GM23338 (cell line): Measurements from ENCODE around the gene DYNLT4. TPM values are rescaled to one million over a fixed set of nuclear protein-coding genes. Genes with fewer than 3 reads are reported as not detected.

Experiments
- ATAC-seq: fragments of 200-7000 bp; cut with Tn5 transposase; 3 replicates; pipeline ENCODE4 v1.9.1; 2020
- DNase-seq: peaks from one replicate; pipeline ENCODE4 v3.0.0-alpha.2; 2015; ENCODE audit warnings: low spot score
- H2AFZ ChIP-seq: fragments of 200-600 bp; sonication (generic); 2 replicates; pipeline ENCODE4 v1.8.0; 2016; ENCODE audit warnings: antibody characterized with exemption, mild to moderate bottlenecking, moderate library complexity
- H3F3A ChIP-seq: fragments of 200-600 bp; sonication (generic); replicated peaks from 2 replicates; pipeline ENCODE4 v1.8.0; 2017; ENCODE audit warnings: antibody characterized with exemption, mixed run types, low read depth
- H3K27ac ChIP-seq: fragments of 200-600 bp; sonication (generic); 2 replicates; pipeline ENCODE4 v1.6.1; 2016; ENCODE audit warnings: low read depth
- H3K27me3 ChIP-seq: fragments of 200-600 bp; sonication (generic); 2 replicates; pipeline ENCODE4 v1.8.0; 2016; ENCODE audit warnings: mild to moderate bottlenecking, mixed run types, moderate library complexity; ENCODE audit not compliant: insufficient read depth
- H3K36me3 ChIP-seq: fragments of 200-600 bp; sonication (generic); 2 replicates; pipeline ENCODE4 v1.8.0; 2016; ENCODE audit warnings: mild to moderate bottlenecking; ENCODE audit not compliant: insufficient read depth
- H3K4me1 ChIP-seq: fragments of 200-600 bp; sonication (generic); 2 replicates; pipeline ENCODE4 v1.8.0; 2016; ENCODE audit warnings: mild to moderate bottlenecking, moderate library complexity; ENCODE audit not compliant: insufficient read depth
- H3K4me2 ChIP-seq: fragments of 200-600 bp; sonication (generic); 2 replicates; pipeline ENCODE4 v1.7.1; 2017; ENCODE audit warnings: mixed run types
- H3K4me3 ChIP-seq: fragments of 200-600 bp; sonication (generic); 2 replicates; pipeline ENCODE4 v1.6.1; 2016; ENCODE audit warnings: mixed run types
- H3K79me2 ChIP-seq: fragments of 200-600 bp; sonication (generic); replicated peaks from 2 replicates; pipeline ENCODE4 v1.8.0; 2017; ENCODE audit warnings: mild to moderate bottlenecking; ENCODE audit not compliant: insufficient read depth
- H3K9me2 ChIP-seq: fragments of 200-600 bp; sonication (generic); 2 replicates; pipeline ENCODE4 v1.8.0; 2017; ENCODE audit not compliant: insufficient read depth
- H4K20me1 ChIP-seq: fragments of 200-600 bp; sonication (generic); replicated peaks from 2 replicates; pipeline ENCODE4 v1.8.0; 2017; ENCODE audit warnings: mild to moderate bottlenecking; ENCODE audit not compliant: insufficient read depth
- H3K27ac Mint-ChIP-seq: 2 replicates; pipeline ENCODE4 v1.8.0; 2020; ENCODE audit warnings: inconsistent platforms, mild to moderate bottlenecking, moderate library complexity, mixed read lengths
- H3K27me3 Mint-ChIP-seq: 3 replicates; pipeline ENCODE4 v1.8.0; 2022; ENCODE audit warnings: low read depth, mild to moderate bottlenecking, moderate library complexity, mixed read lengths, inconsistent platforms; ENCODE audit not compliant: insufficient read depth, poor library complexity
- H3K36me3 Mint-ChIP-seq: 3 replicates; pipeline ENCODE4 v1.8.0; 2021; ENCODE audit warnings: low read depth, mild to moderate bottlenecking, inconsistent platforms, moderate library complexity, mixed read lengths
- H3K4me1 Mint-ChIP-seq: 3 replicates; pipeline ENCODE4 v1.8.0; 2020; ENCODE audit warnings: mild to moderate bottlenecking, inconsistent platforms, mixed read lengths
- H3K4me3 Mint-ChIP-seq: 3 replicates; pipeline ENCODE4 v1.8.0; 2021; ENCODE audit warnings: moderate library complexity, mild to moderate bottlenecking, inconsistent platforms, mixed read lengths
- H3K9me3 Mint-ChIP-seq: 3 replicates; pipeline ENCODE4 v1.8.0; 2020; ENCODE audit warnings: moderate library complexity, mild to moderate bottlenecking, inconsistent platforms, mixed read lengths
- CREB1 ChIP-seq: fragments of 250-450 bp; sonication (Bioruptor Pico); IDR thresholded peaks from 2 replicates; pipeline ENCODE4 v1.5.0; 2020; ENCODE audit warnings: low read depth, mild to moderate bottlenecking, moderate library complexity
- CTCF ChIP-seq, 2 experiments: fragments of 200-600 bp in 1 of 2; sonication (generic) in 1 of 2; conservative IDR thresholded peaks; 2 replicates each; pipeline versions ENCODE4 v1.5.1 to v1.6.1; 2016 to 2017; ENCODE audit warnings: antibody characterized with exemption in 2 of 2, low read depth in 2 of 2, mild to moderate bottlenecking in 2 of 2, moderate library complexity in 1 of 2
- ETS1 ChIP-seq: IDR thresholded peaks from 2 replicates; pipeline ENCODE4 v1.6.1; 2016; ENCODE audit warnings: antibody characterized with exemption
- EZH2 ChIP-seq: fragments of 200-600 bp; sonication (generic); IDR thresholded peaks from one replicate; pipeline ENCODE4 v1.8.0; 2017; ENCODE audit warnings: antibody characterized with exemption, mild to moderate bottlenecking, low read depth; ENCODE audit not compliant: unreplicated experiment
- JUNB ChIP-seq: IDR thresholded peaks from one replicate; pipeline ENCODE4 v1.6.1; 2016; ENCODE audit warnings: antibody characterized with exemption; ENCODE audit not compliant: unreplicated experiment
- POLR2AphosphoS5 ChIP-seq: IDR thresholded peaks from 2 replicates; pipeline ENCODE4 v1.6.1; 2016; ENCODE audit warnings: antibody characterized with exemption, low read depth
- STAT1 ChIP-seq: IDR thresholded peaks from one replicate; pipeline ENCODE4 v1.6.1; 2016; ENCODE audit warnings: antibody characterized with exemption; ENCODE audit not compliant: unreplicated experiment
- ZNF114 ChIP-seq: fragments of 250-450 bp; sonication (Bioruptor Pico); IDR thresholded peaks from 2 replicates; pipeline ENCODE4 v1.5.0; 2020; ENCODE audit warnings: mild to moderate bottlenecking, moderate library complexity
- ZNF331 ChIP-seq: fragments of 250-450 bp; sonication (Bioruptor Pico); IDR thresholded peaks from 2 replicates; pipeline ENCODE4 v1.5.0; 2020; ENCODE audit warnings: low read depth, mild to moderate bottlenecking, moderate library complexity
- polyA plus RNA-seq: library from polyadenylated mRNA; unstranded; fragments of >200 nt; fragmentation: Nextera tagmentation; extraction: Ambion mirVana; gene quantifications from 2 replicates; pipeline ENCODE4 v1.2.1, GENCODE V29; 2016
- total RNA-seq: library from RNA; depleted of rRNA; stranded (reverse); fragments of >200 nt; shearing (Covaris generic); gene quantifications from 2 replicates; pipeline ENCODE4 v1.2.3, GENCODE V29; 2014

The DYNLT4 gene
- total and polyA plus RNA-seq, 2 experiments from 2014 or later = 0.73 TPM; not detected in 1

GRCh38 chr1:44803062-44803311, 4.2 kb downstream of the DYNLT4 start:
- DNase-seq (no peak), ATAC-seq (no peak)
- Mint-ChIP-seq H3K27me3 (peaks cover 13% of the 10 kb centered on the region), H3K4me1 (peaks cover 25% of the 10 kb centered on the region), H3K9me3 (no peaks in the 10 kb centered on the region), H3K4me3 (no peak overlapping the region), H3K36me3 (peaks cover 41% of the 10 kb centered on the region), H3K27ac (no peak overlapping the region; the same call in 1 of the 2 replicates)
- peaks cover 22% of the 10 kb centered on the region for H3K4me1 ChIP-seq
- no peak overlapping the region for H3K27ac ChIP-seq
- H3K4me3 ChIP-seq = no peak overlapping the region
- H3K9me2 ChIP-seq = no peaks in the 10 kb centered on the region
- H3K27me3 ChIP-seq = no peaks in the 10 kb centered on the region
- H3F3A ChIP-seq = peaks cover 18% of the 10 kb centered on the region; the same call in 1 of the 2 replicates
- H3K36me3 ChIP-seq = no peaks in the 10 kb centered on the region; the same call in 1 of the 2 replicates
- H3K79me2 ChIP-seq = 0 out of 2 replicates have a peak, but pooled peaks cover 3% of the 10 kb centered on the region
- no peak for TF ChIP-seq JUNB
- H2AFZ ChIP-seq = no peak overlapping the region
- H4K20me1 ChIP-seq = no peaks in the 10 kb centered on the region
- H3K4me2 ChIP-seq = no peak overlapping the region

GRCh38 chr1:44802306-44803061, 4.7 kb downstream of the DYNLT4 start:
- ATAC-seq = no peak
- no peak overlapping the region for H3K4me3 Mint-ChIP-seq
- no peaks in the 10 kb centered on the region for H3K27me3 ChIP-seq
- H4K20me1 ChIP-seq = no peaks in the 10 kb centered on the region
- H3K4me3 ChIP-seq = no peak overlapping the region
- no peak overlapping the region for H3K4me2 ChIP-seq
- H3K79me2 ChIP-seq = 0 out of 2 replicates have a peak, but pooled peaks cover 3% of the 10 kb centered on the region
- DNase-seq = no peak
- peaks cover 41% of the 10 kb centered on the region for H3K36me3 Mint-ChIP-seq
- no peaks in the 10 kb centered on the region; the same call in 1 of the 2 replicates for H3K36me3 ChIP-seq
- no peak overlapping the region for H2AFZ ChIP-seq
- no peak overlapping the region for H3K27ac Mint-ChIP-seq
- H3K9me3 Mint-ChIP-seq = no peaks in the 10 kb centered on the region
- H3K27me3 Mint-ChIP-seq = peaks cover 11% of the 10 kb centered on the region
- no peaks in the 10 kb centered on the region for H3K9me2 ChIP-seq
- peaks cover 17% of the 10 kb centered on the region for H3K4me1 ChIP-seq
- no peak for TF ChIP-seq JUNB
- TF ChIP-seq EZH2 = no peak
- no peak for TF ChIP-seq CTCF (conservative IDR thresholded peaks at IDR 0.05; ENCODE audit: low read depth in 2 of 2)
- no peak for TF ChIP-seq STAT1
- TF ChIP-seq ZNF331 (CRISPR knock-in tag) = no peak
- TF ChIP-seq CREB1 (CRISPR knock-in tag) = no peak
- no peak for TF ChIP-seq ETS1
- TF ChIP-seq POLR2AphosphoS5 = no peak
- TF ChIP-seq ZNF114 (CRISPR knock-in tag) = no peak
- peaks cover 18% of the 10 kb centered on the region; the same call in 1 of the 2 replicates for H3F3A ChIP-seq
- H3K4me1 Mint-ChIP-seq = peaks cover 20% of the 10 kb centered on the region
- no peak overlapping the region for H3K27ac ChIP-seq
